Fibroblast of skin of right biceps (primary cell): ENCODE results near the gene POLG.

Source experiments
- DNase-seq: peaks from one replicate; pipeline ENCODE4 v3.0.0-alpha.2; 2013

POLG gene

DNA sequence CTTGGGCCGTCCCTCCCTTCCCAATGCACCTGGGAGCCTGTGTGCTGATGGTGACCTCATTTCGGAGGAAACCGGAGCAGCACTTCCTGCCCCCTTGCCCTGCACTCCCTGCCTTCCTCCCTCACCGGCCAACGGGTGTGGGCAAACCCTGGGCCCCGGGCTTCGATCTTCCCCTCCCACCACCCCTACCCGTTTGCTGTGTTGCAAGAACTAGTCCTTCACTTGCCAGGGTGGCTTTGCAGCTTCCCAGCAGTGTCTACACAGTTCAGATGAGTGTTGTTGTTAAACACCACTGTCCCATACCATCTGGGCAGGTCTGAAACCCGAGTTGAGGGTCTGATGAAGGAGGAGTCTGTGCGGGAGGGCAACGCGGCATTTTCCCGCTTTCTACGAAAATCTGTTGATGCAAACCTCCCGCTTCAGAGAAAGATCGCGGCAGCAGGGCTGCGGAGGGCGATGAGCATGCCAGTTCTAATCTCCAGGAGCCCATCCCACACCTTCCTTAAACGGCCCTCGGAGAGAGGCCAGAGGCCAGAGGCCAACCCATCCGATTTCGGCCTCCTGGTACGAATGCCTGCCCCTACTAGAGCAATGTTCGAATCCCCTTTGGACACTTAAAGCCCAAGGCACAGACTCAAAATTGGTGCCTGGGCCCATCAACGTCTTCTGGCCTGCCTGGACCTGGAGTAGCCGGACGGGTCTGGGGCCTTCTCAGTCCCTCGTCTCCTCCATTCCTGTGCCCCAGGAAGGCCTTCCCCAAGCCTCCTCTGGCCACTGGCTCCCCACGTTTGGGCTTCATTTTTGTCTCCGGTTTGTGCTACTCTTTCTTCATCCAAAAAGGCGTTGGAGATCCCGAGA, 35.7 kb upstream of the POLG start:
- no peak for DNase-seq

- no peak for DNase-seq
Measured at GRCh38 chr15:89369341-89369947, 34.8 kb upstream of the POLG start.

GRCh38 chr15:89368566-89369223, 34.1 kb upstream of the POLG start:
- no peak for DNase-seq

- no peak for DNase-seq
Measured at GRCh38 chr15:89367485-89368451, 33.1 kb upstream of the POLG start.

GRCh38 chr15:89366656-89367393, 32.2 kb upstream of the POLG start:
- no peak for DNase-seq

DNA sequence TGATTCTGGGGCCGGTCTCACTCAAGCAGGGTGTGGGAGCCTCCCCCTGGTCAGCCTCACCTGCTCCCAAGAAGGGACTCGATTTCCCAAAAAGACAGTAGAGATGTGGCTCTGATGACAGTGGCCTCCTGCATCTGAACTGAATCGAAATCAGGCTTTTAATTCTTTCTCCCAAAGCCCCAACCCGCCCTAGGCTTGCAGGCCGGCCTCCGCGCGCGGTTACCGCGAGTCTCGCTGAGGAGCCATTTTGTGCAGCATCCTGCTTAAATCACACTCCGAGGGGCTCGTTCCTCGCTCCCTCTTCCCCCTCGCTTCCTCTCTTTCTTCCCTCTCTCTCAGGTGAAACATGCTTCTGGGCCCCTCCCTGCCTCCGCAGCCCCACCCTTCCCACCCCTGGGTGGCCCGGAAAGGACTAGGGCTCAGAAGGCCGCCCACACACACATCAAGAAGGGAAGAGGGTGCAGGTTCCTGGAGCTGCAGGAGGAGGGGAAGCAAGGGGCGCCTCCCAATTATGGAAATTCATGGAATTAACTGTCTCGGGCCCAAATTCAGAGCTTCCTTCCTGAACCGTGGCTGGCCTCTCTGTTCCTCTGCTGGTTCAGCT, 30.9 kb upstream of the POLG start:
- no peak for DNase-seq

- no peak for DNase-seq
Measured at GRCh38 chr15:89364741-89365450, 30.3 kb upstream of the POLG start.

DNA sequence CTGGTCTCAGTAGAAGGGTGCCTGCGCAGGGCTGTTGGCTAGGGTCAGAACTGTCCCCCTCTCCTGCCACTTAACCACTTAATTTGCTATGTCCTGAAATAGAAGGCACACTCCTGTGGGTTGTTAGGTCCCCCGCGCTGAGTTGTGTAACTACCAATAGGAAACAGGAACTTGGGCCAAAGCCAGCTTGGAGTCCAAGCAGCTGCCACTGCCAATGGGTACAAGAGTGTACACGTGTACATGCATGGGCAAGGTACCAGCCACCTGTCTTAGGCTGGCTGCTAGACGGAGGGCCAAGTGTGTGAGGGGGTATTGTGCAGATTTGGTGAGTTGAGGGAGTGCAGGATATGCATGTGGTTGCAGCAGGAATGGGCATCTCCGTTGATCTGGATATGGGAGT, 29.7 kb upstream of the POLG start:
- DNase-seq: no peak

- DNase-seq: no peak
Measured at GRCh38 chr15:89363770-89364169, 29.1 kb upstream of the POLG start.

- DNase-seq: no peak
Measured at GRCh38 chr15:89363133-89363532, 28.5 kb upstream of the POLG start.

DNA sequence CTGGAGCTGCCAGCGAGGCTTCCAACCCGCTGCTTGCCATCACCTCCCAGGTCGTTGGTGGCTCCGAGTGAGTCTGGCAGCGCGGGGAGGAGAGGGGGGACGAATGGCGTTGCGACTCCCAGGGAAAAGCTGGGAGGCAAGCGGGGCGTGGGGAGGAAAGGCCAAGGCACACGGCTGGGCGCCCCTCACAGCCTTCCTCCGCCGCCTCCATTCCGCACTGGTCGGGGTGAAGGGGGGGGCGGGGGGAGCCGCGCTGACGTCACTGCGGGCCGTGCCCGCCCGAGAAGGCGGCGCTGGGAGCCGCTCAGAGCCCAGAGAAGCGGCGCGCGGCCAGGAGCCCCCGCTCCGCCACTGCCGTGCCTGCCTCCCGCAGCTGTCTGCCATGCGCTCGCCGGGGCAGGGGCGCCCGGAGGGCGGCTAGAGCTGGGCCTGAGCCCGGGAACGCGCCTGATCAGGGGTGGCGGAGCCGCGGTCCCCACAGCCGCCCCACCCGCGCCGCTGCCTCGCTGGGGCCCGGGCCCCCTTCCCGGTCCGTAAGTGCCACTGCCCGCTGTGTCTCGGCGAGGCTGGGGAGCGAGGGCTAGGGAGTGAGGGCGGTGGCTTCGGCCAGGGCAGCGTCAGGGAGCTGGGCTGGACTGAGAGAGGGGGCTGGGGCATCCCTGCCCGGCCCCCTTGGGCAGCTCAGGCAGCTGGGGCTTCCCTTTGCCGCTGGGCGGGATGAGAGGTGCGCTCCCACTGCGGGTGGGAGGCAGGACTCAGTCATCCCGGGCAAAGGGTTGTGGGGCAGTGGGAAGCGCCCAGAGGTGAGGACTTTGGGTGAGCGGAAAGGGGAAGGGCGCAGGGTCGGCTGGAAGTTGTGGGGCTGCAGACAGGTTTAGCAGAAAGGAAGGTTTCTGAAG, 27.8 kb upstream of the POLG start:
- no peak for DNase-seq

- DNase-seq: peak; percentile 58
Measured at GRCh38 chr15:89361451-89362202, 27.0 kb upstream of the POLG start.

DNA sequence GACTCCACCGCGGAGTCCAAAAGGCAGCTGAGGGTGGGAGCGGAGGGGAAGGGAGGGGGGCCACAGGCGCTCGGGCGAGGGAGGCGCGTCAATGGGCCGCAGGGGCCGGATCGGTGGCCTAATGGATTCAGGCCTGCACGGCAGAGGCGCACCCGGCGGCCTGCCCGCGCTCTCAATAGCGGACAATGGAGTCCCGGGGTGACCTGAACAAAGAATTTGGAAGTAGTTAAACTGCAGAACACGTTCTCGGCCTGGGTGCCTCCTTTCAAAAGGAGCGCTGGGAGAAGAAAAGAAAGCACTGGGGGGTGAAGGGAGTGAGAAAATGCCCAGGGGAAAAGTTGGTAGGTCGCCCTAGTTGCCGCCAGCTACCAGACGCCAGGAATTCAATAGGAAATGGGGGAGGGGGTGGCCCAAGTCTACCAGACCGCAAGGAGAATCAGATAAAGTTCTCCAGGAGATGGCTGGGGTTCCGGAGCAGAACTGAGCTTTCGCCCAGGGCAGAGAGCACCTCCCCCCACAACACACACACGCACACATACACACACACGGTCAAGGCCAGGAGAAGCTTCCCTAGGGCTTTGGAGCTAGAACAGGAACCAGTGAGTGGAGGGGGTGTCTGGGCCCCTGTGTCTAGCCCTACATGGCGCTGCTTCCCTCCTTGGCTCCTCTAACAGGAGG, 25.8 kb upstream of the POLG start:
- no peak for DNase-seq

DNA sequence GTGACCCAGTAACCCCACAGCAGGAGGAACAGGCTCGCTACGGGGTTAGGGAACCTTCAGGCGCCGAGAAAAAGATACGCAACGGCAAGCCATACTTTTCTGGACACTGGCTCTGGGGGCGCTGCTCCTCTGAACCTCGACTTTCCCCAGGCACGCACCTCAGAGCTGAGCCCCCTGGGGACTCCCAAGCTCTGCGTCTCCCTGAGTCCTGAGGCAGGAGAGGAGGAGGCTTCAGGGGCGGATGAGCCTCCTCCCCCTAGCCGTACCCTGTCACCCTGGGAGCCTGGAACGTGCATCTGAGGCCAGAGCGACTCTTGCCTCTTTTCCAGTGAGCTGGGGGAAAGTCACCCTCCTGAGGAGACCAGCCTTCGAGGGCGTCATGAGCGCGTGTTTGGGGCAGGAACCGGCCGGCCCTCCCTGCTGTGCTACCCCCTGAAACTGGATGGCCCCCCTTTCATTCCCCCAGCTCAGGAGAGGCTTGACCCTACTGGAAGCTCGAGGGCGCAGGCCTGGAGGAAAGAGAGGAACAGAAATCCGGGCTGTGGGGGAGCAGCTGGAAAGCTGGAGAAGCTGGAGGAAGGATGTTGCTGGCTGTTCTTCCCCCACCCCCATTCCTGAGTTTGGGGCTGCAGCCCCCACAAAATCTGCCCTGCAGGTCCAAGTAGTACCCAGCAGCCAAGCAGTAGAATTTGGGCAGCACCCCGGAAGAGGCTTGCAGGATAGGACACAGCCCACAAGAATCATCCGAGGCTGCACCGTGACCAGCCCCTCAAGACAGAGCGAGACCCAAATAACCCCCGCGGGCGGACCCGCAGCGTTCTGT, 25.1 kb upstream of the POLG start:
- no peak for DNase-seq

GRCh38 chr15:89358755-89359439, 24.3 kb upstream of the POLG start:
- DNase-seq: peak; percentile 54

DNA sequence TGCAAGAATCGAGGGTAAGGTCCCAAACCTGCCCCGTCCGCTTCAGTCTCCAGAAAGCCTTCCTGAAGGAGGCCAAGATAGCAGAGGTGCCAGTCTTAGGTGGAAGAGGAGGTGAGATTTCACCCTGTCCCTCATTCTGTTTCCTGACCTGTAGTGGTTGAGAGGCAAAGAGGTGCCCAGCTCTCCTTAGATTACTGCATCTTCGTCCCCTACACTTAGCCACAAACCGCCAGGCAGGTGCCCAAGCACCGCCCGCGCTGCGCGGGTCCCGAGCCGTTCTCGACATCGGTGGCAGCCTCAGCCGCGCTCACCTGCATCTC, 23.8 kb upstream of the POLG start:
- no peak for DNase-seq

DNA sequence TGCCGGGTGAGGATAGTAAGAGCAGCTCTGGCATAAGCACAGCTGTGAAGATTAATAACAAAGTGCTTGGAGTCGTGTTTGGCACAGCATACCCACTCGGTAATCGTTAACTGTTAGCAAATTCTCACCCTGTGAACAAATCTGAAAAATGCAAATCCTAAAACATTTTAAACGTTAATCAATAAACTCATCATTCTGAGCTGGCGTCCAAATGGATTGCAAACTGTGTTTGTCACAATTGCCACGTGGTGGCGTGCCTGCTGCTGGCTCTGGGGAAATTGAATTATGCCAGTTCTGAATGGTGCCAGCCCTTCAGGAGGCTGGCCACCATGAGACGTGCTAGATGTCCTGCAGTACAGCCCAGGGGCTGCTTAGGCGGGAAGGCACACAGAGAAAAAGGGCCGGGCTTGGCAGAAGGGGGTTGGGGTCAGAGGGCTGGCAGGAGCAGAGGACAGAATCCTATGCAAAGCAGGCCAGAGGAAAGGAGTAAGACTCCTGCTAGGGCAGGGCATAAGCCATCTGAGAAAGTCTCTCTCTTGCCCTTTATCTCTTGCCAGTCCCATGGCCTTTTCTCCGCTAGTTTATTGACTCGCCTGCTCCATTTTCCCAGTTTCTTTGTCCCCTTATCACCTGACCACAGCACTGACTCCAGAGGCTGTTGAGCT, 22.1 kb upstream of the POLG start:
- DNase-seq: no peak
